Panc1 (cell line): ENCODE data around the gene PAGE4. TPM values are rescaled to one million over a fixed set of nuclear protein-coding genes. Genes with fewer than 3 reads are reported as not detected.
A peak's percentile ranks its signal among the peaks of the same experiment; 100 is the strongest.

Source experiments
- ATAC-seq: fragments of 200-7000 bp; cut with Tn5 transposase; 2 replicates; pipeline ENCODE4 v1.9.1; 2020; ENCODE audit warnings: mild to moderate bottlenecking, moderate library complexity
- BruUV-seq: library from RNA; stranded (reverse); fragments of 400-500 nt; replicated peaks from 2 replicates; lab custom pipeline; 2021; lab: Mats Ljungman, UMichigan
- CTCF ChIA-PET: fragments of 300-600 bp; sonication (Branson Sonifier 250); formaldehyde crosslinking; loops from one replicate; lab custom pipeline; 2022; ENCODE audit warnings: antibody characterized with exemption; lab: Charles Lee
- POLR2A ChIA-PET: fragments of 300-600 bp; sonication (Branson Sonifier 250); formaldehyde crosslinking; loops from one replicate; lab custom pipeline; 2022; ENCODE audit warnings: antibody characterized with exemption; lab: Charles Lee
- DNase-seq: peaks from one replicate; pipeline ENCODE4 v3.0.0-alpha.2; 2010; ENCODE audit warnings: low read depth, low spot score
- H3K27ac ChIP-seq: 2 replicates; pipeline ENCODE4 v1.5.1; 2011; ENCODE audit warnings: mild to moderate bottlenecking, low read length, inconsistent platforms
- H3K27me3 ChIP-seq: fragments of 200-500 bp; sonication (Bioruptor generic); 2 replicates; pipeline ENCODE4 v1.6.0; 2014; ENCODE audit warnings: low read length, inconsistent platforms; ENCODE audit not compliant: control insufficient read depth, insufficient read depth
- H3K36me3 ChIP-seq: fragments of 200-500 bp; sonication (Bioruptor generic); 2 replicates; pipeline ENCODE4 v1.5.1; 2014; ENCODE audit warnings: inconsistent platforms, mild to moderate bottlenecking, low read length, moderate library complexity; ENCODE audit not compliant: control insufficient read depth, insufficient read depth
- H3K4me1 ChIP-seq: 2 replicates; pipeline ENCODE4 v1.5.1; 2011; ENCODE audit warnings: inconsistent platforms, mild to moderate bottlenecking, low read length, moderate library complexity; ENCODE audit not compliant: control insufficient read depth, insufficient read depth
- H3K4me3 ChIP-seq, 2 experiments: 2 replicates each; pipeline ENCODE4 v1.5.1; 2011 to 2012; ENCODE audit warnings: low read depth in 2 of 2, low read length in 2 of 2, mild to moderate bottlenecking in 2 of 2, inconsistent platforms in 1 of 2, moderate library complexity in 1 of 2
- H3K9me3 ChIP-seq: fragments of 200-500 bp; sonication (Bioruptor generic); 2 replicates; pipeline ENCODE4 v1.5.1; 2014; ENCODE audit warnings: low read depth, mild to moderate bottlenecking, inconsistent platforms, low read length, moderate library complexity; ENCODE audit not compliant: control insufficient read depth, insufficient read depth
- CTCF ChIP-seq: fragments of 450-650 bp; IDR thresholded peaks from 2 replicates; pipeline ENCODE4 v1.5.1; 2017; ENCODE audit warnings: mild to moderate bottlenecking
- POLR2AphosphoS5 ChIP-seq: IDR thresholded peaks from 2 replicates; pipeline ENCODE4 v1.6.1; 2012; ENCODE audit warnings: mild to moderate bottlenecking, low read depth, low read length, moderate library complexity
- REST ChIP-seq, 2 experiments: IDR thresholded peaks; 2 replicates each; pipeline ENCODE4 v1.6.1; 2011 to 2012; ENCODE audit warnings: low read depth in 2 of 2, control low read depth in 1 of 2, low read length in 1 of 2, mild to moderate bottlenecking in 1 of 2, moderate library complexity in 1 of 2; ENCODE audit not compliant: insufficient read depth in 1 of 2
- SIN3A ChIP-seq: IDR thresholded peaks from 2 replicates; pipeline ENCODE4 v1.6.1; 2012; ENCODE audit warnings: low read depth, mild to moderate bottlenecking, low read length, moderate library complexity, borderline replicate concordance; ENCODE audit not compliant: insufficient read depth
- TCF7L2 ChIP-seq: IDR thresholded peaks from 2 replicates; pipeline ENCODE4 v1.6.1; 2011; ENCODE audit warnings: mild to moderate bottlenecking, low read depth, low read length, inconsistent platforms
- in situ Hi-C: cut with HindIII; loops from 2 replicates; pipeline ENCODE4 v1.10.0; 2016; ENCODE audit warnings: low sequenced_read_pairs, low pct_unique_long_range_greater_than_20kb
- intact Hi-C: fragments of 100-400 bp; cut with micrococcal nuclease; formaldehyde crosslinking; loops from one replicate; pipeline ENCODE4 v1.10.0; 2022; ENCODE audit not compliant: unreplicated experiment
- total RNA-seq: library from RNA; stranded (reverse); gene quantifications from one replicate; pipeline ENCODE4 v1.2.1, GENCODE V29; 2021; ENCODE audit not compliant: unreplicated experiment

Gene PAGE4
- total RNA-seq, 1 experiment from 2014 or later, result not detected

- TF ChIP-seq SIN3A, result no peak
- Histone ChIP-seq H3K36me3 (no peaks in the 10 kb centered on the region), H3K27me3 (no peaks in the 10 kb centered on the region), H3K4me1 (no peaks in the 10 kb centered on the region; the same call in 1 of the 2 replicates), H3K27ac (peak overlapping the region; percentile 74; the same call in 1 of the 2 replicates), H3K9me3 (no peaks in the 10 kb centered on the region), H3K4me3 (peak overlapping the region; percentile 60 to 65)
- ChIA-PET CTCF (interaction anchor here (0.5 to 0.8 kb wide), 2 partner anchors 11 to 75 kb away, joined by 3 to 5 read pairs; no protein-coding TSS in a partner anchor), POLR2A (no interaction called here)
- ATAC-seq (peak; percentile 39; the same call in 1 of the 2 replicates), DNase-seq (no peak)
- in situ Hi-C loops, result no loop called here
- no TSS peak for BruUV-seq
- intact Hi-C loops, result no loop called here
Measured at GRCh38 chrX:49879656-49880277, 50.7 kb downstream of the PAGE4 start.

- intact Hi-C loops, result no loop called here
- POLR2A ChIA-PET, result no interaction called here
- no peak for DNase-seq
- Histone ChIP-seq H3K9me3 (no peaks in the 10 kb centered on the region), H3K27me3 (no peaks in the 10 kb centered on the region), H3K36me3 (no peaks in the 10 kb centered on the region), H3K27ac (no peak overlapping the region), H3K4me3 (peak overlapping the region in 1 of 2 experiments; percentile 65; a peak in 2 of 4 replicates), H3K4me1 (no peaks in the 10 kb centered on the region; the same call in 1 of the 2 replicates)
- in situ Hi-C loops, result no loop called here
- no peak for TF ChIP-seq POLR2AphosphoS5
- no peak for TF ChIP-seq TCF7L2
- no peak for TF ChIP-seq SIN3A
- no peak for TF ChIP-seq CTCF
- no peak for TF ChIP-seq REST (IDR thresholded peaks at IDR 0.05; ENCODE audit: insufficient read depth in 1 of 2, low read depth in 2 of 2, low read length in 1 of 2)
- ATAC-seq, result no peak
- no TSS peak for BruUV-seq
- CTCF ChIA-PET, result no interaction called here
Measured at GRCh38 chrX:49880668-49881067, 51.6 kb downstream of the PAGE4 start.

Other genes with a start within 250 kb of the PAGE4 start
- gene GAGE12H, start 249.4 kb upstream of the PAGE4 start, total RNA-seq, result not detected
- not detected for gene GAGE2A, start 239.8 kb upstream of the PAGE4 start, total RNA-seq
- gene GAGE1, start 230.3 kb upstream of the PAGE4 start, total RNA-seq, result not detected
- gene PAGE1, start 133.3 kb upstream of the PAGE4 start, total RNA-seq, result not detected
- 3.1 TPM for gene USP27X, start 50.2 kb downstream of the PAGE4 start, total RNA-seq
- gene CLCN5, start 93.3 kb downstream of the PAGE4 start, total RNA-seq, result 23.6 TPM